ENCODE results near the gene EBF3. TPM values are rescaled to one million over a fixed set of nuclear protein-coding genes. Genes with fewer than 3 reads are reported as not detected.

The EBF3 gene
- polyA plus RNA-seq, 3 donors: 1.6 to 2.0 (median 1.9) TPM

DNA sequence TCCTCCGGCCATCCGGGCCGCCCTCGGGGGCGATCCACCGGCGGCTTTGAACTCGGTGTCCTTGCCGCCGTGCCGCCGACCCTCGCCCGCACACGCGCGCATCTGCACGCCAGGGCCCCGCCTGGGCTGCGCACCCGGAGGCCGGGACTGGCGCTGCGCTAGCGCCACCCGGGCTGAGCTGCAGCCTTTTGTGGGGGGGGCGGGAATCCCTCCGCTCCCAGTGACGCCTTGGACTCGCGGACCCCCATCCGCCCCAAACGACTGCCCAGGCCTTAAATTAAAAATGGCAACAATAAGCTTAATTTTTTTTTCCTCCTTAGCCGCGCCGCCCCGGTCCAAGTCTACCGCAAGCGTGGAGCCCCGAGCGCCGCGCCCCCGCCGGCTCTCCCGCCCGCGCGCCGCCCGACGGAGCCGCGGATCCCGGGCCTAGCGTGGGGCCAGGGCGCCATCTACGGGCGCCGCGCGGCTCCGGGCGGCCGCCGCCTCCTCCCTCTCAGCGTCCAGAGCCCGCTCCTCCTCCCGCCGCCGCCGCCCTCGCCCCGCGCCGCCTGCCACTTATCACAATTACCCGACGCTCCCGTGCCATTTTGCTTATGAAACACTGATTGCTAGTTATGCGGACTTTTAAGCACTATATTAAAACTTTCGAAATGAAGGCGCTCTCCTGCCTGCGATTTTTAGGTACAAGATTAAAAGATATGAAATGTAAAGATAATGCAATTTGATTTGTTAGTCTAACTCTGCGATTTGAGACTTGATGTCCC is 7.5 kb upstream of the EBF3 start:
- no peak for DNase-seq

DNA sequence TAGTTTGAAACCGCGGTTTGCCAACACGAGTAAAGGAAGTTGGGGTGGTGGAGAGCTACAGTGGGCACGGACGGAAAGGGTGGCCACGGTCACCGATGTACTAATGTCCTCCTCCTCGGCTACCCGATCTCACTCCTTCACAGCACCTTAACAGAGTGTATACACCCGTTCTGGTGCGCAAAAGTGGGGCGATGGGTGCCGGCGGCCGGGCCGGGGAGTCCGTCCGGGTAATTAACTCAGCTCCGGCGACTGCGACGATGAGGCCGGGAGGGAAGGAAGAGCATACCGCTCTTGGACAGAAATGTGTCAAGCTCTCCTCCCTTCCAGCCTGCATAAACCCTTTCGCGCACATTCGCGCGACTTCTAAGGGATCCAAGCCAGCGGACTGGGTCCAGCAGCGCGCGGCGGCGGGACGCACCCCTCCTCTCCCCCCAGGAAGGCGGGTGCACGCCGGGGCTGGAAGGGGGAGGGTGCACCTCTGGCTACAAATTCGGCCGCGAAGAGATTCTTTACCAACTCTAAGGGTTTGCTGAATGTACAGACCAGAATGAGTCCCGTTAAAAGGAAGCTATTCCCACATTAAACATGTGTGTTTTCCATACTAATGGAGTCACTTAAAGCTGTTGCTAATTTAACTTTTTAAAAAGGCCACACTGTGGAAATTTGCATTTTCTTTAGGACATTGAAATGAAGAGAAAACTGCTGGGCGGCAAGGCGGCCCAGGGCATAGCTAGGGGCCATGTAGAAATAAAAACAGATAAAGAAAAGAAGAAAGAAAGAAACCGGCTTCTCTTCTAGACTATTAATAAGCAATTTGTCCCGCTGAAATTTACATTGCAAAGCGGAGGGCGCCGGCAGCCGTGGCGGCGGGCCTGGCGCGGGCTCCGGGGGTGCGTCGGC is 6.6 kb upstream of the EBF3 start:
- no peak for DNase-seq

DNA sequence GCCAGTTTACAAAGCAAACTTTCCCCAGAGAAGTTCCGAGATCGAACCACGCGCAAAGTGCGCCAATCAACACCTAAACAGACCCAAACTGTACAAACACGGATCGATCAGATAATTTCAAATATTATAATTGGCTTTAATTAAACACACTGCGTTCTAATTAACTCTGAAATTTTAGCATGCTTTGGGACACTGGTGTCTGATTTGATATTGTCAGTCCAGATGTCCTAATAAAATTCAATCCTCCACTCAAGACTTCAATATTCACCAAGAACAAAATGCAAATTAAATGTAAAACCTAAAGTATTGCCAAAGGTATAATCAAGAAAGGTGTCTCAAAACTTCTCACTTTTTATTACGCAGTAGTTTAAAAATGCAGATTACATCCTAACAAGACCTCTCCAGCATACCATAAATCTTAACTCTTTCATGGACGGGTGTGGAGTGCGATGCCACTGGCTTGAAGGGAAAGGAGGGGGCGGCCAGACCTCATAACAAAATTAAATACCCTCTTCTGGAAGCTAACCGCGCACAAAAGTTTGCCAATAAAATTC is 5.9 kb upstream of the EBF3 start:
- DNase-seq: no peak

DNA sequence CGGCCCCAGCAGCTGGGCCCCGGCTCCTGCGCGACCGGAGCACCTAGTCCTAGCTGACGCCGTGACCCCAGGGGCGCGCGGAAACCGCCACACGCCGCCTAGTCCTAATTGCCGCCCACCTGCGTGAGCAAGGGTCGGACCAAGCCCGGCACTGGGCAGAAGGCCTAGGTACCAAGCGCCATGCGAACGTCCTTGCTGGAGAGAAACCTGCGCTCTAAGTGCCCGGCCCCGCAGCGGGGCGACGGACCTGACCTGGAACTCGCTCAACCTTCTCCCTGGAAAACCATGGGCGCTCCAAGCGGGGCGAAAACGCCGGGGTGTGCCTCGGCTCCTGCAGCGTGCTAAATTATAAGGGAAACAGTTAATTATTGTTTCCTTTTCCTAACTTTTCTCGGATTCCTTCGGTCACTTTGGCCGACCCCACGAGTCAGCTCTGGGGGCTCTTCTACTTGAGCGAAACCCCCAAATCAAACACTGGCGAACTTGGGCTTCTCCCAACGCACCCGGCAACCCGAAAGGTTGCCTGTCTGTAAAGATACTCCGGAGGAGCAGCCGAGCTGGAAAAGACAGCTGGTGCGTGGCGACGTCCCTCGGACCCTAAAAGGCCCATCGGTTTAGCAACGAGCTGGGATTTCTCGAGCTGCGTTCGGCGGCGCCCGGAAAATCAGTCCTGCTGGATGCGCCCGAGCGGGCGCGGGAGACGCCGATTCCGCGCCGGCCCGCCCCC is 5.3 kb upstream of the EBF3 start:
- DNase-seq: no peak

GRCh38 chr10:129968853-129969183 is 4.7 kb upstream of the EBF3 start:
- no peak for DNase-seq

GRCh38 chr10:129968020-129968852 is 4.2 kb upstream of the EBF3 start:
- no peak for DNase-seq

DNA sequence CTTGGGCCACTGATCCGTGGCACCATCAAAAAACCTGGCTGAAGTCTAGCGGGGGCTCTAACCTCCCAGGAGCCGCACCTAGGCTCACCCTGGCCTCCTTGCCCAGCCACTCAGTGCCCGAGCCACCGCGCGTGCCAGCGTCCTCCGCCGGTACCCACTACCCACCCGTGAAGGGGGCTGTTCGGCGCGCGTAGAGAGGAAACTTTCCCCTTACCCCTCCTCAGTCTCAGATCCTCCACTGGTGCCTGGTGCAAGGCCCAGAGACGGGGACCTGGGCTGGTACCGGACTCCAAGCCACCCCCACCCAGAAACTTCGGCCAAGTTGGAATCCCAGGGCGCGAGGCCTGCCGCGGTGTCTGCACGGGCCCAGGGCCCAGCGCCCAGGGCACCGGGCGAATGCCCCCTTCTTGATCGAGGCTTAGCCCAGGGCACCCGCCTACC is 3.5 kb upstream of the EBF3 start:
- DNase-seq: no peak

DNA sequence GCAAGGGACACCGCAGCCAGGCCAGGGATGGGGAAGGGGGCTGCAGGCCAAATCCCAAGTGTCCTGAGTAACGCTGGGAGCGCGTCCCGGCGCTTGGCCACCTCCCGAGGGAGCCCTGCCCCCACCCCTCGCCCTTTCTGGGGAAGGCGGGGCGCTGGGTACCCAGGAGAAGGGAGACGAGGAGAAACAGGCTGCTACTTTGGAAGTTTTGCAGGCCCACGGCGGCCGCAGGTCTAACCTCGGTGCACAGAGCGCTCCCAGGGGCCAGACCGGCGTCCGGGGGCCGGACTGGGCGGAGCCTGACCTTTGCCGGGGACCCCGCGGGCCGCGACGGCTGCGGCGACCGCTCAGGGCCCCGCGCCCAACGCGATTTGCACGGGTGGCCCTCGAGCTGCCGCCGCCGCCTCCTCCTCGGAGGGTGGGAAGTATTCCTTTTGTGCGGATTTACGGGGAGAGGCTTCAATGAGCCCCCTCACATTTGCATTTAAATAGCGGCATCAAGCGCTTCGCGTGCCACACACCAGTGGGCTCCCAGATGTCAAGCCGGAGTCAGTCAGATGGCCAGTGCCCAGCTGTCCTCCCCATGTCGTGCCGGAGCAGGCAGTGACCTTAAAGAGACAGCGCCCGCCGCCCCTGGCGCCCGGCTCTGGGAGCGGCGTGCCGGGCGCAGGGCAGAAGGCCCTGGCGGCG is 3.0 kb upstream of the EBF3 start:
- DNase-seq: no peak

DNA sequence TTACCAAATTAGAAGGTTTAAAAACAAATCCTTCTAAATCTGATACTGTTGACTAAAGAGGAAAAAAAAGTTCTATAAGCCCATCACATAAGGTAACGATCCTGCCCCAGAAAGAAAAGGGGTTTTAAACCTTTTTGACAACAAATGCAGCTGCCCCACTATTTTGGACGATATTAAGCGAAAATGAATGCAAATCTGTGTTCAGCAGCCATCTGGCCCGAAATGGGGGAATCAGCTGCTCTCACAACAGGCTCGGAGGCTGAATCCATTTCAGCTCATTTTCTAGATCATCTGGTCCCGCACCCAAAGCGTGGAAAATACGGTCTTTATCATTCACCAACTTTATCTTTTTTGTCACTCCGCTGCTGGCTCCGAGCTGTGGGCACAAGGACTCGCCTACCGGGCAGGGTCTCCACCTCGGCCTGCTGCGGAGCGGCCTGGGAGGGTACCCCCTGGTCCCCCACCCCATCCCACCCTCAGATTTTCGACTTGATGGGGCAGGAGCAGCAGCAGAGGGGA is 2.4 kb upstream of the EBF3 start:
- DNase-seq: no peak

DNA sequence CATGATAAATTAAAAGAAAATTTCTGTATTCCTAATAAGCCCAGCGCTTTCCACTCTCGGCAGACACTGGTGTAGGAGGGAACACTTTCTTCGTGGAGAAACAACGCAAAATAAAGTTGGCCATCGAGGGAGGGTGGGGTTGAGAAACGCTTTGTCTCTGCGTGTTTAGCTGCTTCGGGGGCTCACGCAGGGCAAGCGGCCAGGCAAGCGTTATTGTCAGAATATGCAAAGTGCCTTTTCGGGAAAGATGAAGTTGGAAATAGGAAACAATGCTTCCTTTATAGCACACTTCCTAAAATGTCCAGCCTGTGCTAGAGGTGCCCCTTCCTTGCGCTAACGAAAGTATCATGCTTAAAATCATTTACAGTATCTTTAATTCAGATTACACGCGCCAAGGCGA is 1.9 kb upstream of the EBF3 start:
- no peak for DNase-seq

DNA sequence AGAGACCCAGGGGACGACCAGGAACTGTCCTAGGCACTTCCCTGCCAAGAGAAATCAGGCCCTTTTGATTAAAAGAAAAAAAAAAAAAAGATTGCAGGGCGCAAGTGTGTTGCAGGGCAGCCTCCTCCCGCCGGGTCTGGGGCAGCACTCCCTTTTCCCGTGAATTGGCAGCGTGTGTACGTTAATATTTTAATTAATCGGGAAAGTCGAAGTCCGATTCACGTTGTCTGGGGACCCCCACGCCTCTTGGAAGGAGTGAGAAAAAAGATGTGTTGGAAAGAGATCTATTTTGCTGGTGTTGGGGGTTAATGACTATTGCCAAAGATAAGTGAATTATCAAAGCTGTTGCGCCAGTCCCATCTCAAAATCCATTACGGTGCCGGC is 1.3 kb upstream of the EBF3 start:
- DNase-seq: no peak

GRCh38 chr10:129964611-129965424 is 744 bp upstream of the EBF3 start:
- no peak for DNase-seq

GRCh38 chr10:129962872-129963640 is 1.0 kb downstream of the EBF3 start:
- DNase-seq: no peak

GRCh38 chr10:129962031-129962871 is 1.8 kb downstream of the EBF3 start:
- DNase-seq: no peak

DNA sequence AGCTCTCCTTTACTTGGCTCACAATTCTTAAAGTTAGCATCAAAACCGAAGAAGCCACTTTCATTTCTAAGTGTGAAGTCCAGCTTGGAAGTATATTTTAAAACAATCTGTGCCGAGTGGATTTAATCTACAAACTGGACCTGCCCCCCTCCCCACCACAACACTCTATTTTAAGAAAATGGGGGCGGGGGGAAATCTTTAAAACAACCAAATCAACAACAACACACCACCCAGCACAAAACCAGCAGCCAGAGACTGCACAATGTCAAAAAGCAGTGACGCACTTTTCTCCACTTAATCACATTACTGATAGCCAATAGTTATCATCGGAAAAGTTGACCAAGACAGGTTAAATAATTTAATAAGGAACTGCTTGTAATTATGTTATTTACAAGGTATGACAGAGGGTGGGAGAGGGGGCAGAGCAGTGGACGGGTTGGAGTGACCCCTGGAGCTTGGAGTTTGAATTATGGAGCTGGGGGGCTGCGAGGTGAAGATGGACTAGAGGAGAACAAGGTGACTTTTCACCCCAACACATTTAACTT is 2.8 kb downstream of the EBF3 start:
- DNase-seq: no peak

GRCh38 chr10:129960481-129961156 is 3.5 kb downstream of the EBF3 start:
- DNase-seq: no peak

Data from renal pelvis (tissue), 4 donors.